IPS DF 19.7 (cell line): ENCODE results near the gene DDX10.
"Not testable (repeated sequence)": the region's sequence is repeated elsewhere in the genome, so short reads cannot be mapped to it uniquely, and the experiment has no call there.

Source experiments
- DNase-seq: peaks from one replicate; pipeline ENCODE4 v3.0.0-alpha.2; 2013; ENCODE audit warnings: low read depth, low spot score

Gene DDX10

DNA sequence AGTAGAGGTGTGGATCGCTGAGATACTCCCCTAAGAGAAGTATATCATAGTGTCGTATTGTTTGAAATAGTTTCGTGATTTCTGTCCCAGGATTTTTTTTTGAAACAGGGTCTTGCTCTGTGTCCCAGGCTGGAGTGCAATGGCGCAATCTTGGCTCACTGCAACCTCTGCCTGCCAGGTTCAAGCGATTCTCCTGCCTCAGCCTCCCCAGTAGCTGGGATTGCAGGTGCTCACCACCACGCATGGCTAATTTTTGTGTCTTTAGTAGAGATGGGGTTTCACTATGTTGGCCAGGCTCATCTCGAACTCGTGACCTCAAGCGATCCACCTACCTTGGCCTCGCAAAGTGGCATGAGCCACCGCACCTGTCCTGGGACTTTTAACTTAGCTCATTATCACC is 159.1 kb downstream of the DDX10 start:
- not testable (repeated sequence) for DNase-seq

DNA sequence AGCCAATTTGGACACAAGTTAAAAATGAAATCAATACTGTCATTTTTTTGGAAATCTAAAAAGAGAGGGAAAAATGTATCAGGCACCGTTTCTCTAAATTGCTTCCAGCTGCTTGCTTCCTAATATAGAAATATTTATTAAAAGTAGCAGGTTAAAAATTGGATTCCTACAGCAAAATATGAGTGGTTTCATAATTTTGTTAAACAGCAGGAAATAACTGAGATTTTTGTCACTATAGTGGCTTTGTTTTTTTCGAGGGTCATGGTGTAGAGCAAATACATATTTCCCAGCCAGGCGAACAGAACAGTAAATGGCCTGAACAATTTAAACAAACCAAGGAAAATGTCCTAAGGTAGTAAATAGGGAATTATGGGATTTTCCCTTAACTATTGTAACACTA is 159.7 kb downstream of the DDX10 start:
- no peak for DNase-seq

GRCh38 chr11:108825381-108825780 is 160.5 kb downstream of the DDX10 start:
- DNase-seq = no peak

DNA sequence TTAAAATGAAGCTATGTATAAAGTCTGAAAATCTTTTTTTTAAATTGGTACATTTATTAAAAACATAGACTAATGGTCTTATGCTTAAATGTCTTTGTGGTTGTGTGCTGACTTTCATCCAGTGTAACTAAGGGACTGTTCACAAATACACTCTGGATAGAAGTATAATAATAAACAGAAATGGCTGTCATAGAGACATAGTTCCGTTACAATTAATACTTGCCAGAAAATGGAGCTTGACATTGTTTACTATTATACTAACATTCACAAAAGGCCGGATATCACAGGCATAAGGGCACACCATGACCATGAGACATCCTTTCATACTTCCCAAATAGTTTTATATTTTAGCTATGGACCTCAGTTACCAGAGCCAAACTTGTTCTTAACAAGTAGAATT is 161.3 kb downstream of the DDX10 start:
- DNase-seq = no peak

DNA sequence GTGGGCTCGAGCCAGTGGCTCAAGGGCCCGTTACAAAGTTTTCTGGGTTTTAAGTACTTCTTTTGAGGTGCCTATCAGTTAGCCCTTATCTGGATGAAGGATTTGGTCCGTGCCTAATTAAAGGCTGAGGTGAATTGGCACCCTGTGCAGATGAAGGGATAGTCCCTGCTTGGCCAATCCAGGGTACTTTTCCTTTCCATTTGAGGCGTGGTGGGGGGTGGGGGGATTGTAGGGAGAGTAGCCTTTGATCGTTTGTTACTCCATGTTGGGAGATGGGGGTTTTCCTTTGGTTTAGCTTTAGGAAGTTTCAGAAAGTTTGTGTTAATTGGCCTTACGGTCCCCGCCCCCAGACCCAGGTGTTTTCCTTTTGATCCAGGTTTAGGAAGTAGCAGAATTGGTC is 170.8 kb downstream of the DDX10 start:
- no peak for DNase-seq

DNA sequence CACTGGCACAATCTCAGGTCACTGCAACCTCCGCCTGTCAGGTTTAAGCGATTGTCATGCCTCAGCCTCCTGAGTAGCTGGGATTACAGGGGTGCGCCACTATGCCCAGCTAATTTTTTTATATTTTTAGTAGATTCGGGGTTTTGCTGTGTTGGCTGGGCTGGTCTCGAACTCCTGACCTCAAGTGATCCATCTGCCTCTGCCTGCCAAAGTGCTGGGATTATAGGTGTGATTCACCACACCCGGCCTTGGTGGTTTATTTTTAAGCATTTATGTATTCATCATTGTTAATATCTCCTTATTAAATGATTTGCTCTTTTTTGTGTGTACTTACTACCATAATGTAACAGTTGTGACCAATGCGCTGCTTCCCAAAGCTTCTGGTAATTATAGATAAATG is 171.7 kb downstream of the DDX10 start:
- no peak for DNase-seq

GRCh38 chr11:108838102-108838791 is 173.4 kb downstream of the DDX10 start:
- no peak for DNase-seq

GRCh38 chr11:108838792-108839105 is 173.9 kb downstream of the DDX10 start:
- DNase-seq = no peak

- no peak for DNase-seq
Observed at GRCh38 chr11:108846009-108846408, 181.1 kb downstream of the DDX10 start.

- DNase-seq = no peak
Observed at GRCh38 chr11:108847298-108847990, 182.6 kb downstream of the DDX10 start.

- no peak for DNase-seq
Observed at GRCh38 chr11:108851781-108852180, 186.9 kb downstream of the DDX10 start.

DNA sequence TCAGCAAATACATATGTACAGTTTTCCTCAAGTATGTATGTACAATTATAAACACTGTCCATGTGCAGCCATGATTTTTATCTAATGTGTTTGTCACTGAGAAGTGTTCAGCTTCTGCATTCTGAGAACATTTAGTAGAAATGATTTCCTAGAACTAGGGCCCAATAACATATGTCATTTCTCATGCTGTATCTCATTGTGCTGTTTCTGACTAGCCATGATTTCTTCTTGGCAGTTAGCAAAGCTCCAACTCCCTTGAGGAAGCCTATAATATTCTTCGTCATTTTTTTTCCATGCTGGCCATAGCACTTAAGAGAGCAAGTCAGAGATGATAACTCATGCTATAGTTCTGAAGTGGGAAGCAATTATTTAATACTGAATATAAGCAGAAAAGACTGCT is 187.8 kb downstream of the DDX10 start:
- no peak for DNase-seq

- DNase-seq = no peak
Observed at GRCh38 chr11:108853151-108853550, 188.3 kb downstream of the DDX10 start.

DNA sequence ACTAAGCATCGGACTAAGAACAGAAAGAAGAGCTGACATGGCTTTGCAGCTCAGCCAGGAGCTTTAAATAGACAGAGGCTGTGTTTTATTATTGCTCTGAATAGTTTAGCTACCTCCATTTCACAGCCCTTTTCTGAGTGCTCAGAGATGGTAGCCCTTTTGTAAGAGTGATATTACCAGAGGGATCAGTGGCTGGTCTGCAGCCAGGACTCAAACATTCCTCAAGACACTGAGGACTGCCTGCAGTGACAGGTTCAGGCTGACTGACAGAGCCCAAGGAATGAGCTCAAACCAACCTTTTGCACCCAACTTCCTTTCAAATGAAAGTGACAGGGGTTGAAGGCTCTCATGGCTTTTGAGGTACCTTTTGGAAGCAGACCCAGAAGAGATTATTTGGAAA is 189.0 kb downstream of the DDX10 start:
- DNase-seq = no peak

DNA sequence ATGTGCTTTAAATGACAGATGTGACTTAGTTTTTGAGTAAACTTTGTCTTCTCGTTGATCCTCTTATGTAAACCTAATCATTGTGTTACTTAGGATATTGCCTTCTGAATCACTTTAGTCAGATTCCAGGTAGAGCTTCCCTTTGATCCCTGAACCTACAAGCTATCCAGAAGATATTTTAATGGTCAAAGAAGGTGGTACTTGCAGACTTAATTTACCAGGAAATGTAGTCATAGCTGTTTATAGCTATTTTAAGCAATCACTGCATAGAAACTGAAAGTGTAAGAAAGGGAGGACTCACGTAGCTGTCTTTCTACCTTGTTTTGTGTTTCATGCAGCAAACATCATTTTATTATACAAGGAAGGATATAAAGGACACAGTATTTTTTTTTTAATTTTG is 189.5 kb downstream of the DDX10 start:
- DNase-seq = no peak

GRCh38 chr11:108857382-108857781 is 192.5 kb downstream of the DDX10 start:
- no peak for DNase-seq

DNA sequence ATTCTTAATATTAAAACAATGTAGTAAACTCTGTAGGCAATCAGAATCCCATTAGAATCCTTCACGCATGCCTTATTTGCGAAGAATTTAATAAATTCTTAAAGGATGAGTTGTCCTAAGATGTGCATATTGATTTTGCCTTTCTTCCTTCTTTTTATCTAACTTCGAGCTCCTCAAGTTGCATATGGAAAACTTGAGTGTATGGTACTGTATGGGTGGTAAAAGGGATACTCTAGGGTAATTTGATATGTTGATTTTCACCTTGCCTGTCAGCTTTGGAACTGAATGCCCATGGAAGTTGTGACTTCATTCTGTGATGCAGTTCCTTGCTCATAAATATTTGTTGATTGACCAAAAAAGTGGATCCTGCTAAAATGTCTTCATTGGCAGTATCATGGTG is 193.8 kb downstream of the DDX10 start:
- DNase-seq = no peak

GRCh38 chr11:108859510-108859909 is 194.6 kb downstream of the DDX10 start:
- no peak for DNase-seq

GRCh38 chr11:108863528-108863927 is 198.7 kb downstream of the DDX10 start:
- no peak for DNase-seq

DNA sequence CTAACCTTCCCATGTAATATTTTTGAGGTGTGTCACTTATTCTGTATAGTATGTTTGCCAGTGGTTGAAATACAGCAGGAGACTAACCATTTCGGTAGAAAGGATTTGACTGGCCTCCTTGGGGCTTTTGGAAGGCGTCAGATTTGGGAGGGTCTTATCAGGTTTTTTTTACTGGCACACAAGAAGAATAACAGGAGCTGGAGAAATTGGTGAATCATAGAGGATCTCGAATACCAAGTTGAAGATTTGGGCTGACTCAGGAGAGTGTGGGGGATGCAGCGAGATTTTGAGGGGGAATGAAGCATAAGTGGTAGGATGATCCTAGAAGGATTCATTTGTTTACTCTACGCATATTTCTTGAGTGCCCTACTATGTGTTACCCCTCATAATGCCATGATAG is 200.5 kb downstream of the DDX10 start:
- no peak for DNase-seq

- no peak for DNase-seq
Observed at GRCh38 chr11:108866781-108867180, 201.9 kb downstream of the DDX10 start.

DNA sequence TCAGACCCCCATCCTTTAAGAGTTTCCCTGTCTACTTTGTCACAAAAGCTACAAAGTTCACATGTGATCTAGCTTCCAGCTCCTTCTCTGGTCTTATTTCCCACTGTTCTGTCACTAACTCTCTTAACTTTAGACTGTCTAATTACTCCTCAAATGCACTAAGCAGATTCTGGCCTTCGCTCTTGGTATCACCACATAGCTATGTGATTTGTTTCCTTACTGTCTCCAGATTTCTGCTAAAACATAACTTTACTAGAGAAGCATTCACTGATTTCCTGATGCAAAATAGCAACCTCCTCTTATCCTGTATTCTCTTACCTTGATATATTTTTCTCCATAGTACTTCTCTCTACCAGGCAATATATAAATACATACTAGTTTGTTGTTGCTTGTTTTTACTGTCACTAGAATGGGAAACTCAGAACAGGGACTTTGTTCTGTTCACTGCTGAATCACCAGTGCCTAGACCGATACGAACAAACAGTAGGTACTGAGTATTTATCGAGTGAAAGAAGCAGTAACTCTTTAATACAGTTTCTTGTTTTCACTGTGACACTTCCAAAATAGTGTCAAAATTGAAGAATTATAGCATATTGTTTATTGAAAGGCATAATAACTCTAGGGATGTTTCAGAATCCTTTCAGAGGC is 205.6 kb downstream of the DDX10 start:
- DNase-seq = no peak

- DNase-seq = no peak
Observed at GRCh38 chr11:108871152-108871551, 206.3 kb downstream of the DDX10 start.
